ENCODE data around the gene PRSS48.
"Not testable (repeated sequence)": the region's sequence is repeated elsewhere in the genome, so short reads cannot be mapped to it uniquely, and the experiment has no call there.

- not testable (repeated sequence) for TF ChIP-seq MXI1 (IDR thresholded peaks at IDR 0.05; ENCODE audit: low read depth, low read length); POLR2A (IDR thresholded peaks at IDR 0.05; ENCODE audit: low read depth, low read length); CHD2 (IDR thresholded peaks at IDR 0.05; ENCODE audit: borderline replicate concordance, low read depth, low read length); CTCF (IDR thresholded peaks at IDR 0.05 in 2 of 3, conservative IDR thresholded peaks at IDR 0.05 in 1 of 3; ENCODE audit: control insufficient read depth in 2 of 3, extremely low read depth in 1 of 3, insufficient read depth in 1 of 3, low read depth in 3 of 3, low read length in 3 of 3); MAX (IDR thresholded peaks at IDR 0.05; ENCODE audit: low read depth, low read length); NRF1 (conservative IDR thresholded peaks at IDR 0.05; ENCODE audit: low read depth, low read length); NKRF (conservative IDR thresholded peaks at IDR 0.05)
Observed at GRCh38 chr4:151268905-151269304, 8.1 kb upstream of the PRSS48 start.

Measured in GM12878 (cell line).